Adrenal gland (tissue), 5 donors: ENCODE data around the gene RUSC2.

Source experiments
- POLR2A ChIP-seq, 2 donors: fragments of 450-650 bp; IDR thresholded peaks; one replicate each; pipeline ENCODE4 v1.6.1; 2017; ENCODE audit warnings: antibody characterized with exemption in 2 of 2, mild to moderate bottlenecking in 2 of 2, moderate library complexity in 1 of 2
- TF ChIP-seq, protein P1 (sequence below), 6 experiments: fragments of 450-650 bp in 4 of 6; fragments of 200-600 bp in 2 of 6; sonication (generic) in 1 of 6; IDR thresholded peaks; 1 replicate in 5 of 6; 2 replicates in 1 of 6; pipeline versions ENCODE4 v1.5.1 to v1.8.0; 2016 to 2021; ENCODE audit warnings: antibody characterized with exemption in 6 of 6, mild to moderate bottlenecking in 2 of 6, moderate library complexity in 1 of 6
- donor health status: DM: no; HTN: no; CAD: no.

DNA sequence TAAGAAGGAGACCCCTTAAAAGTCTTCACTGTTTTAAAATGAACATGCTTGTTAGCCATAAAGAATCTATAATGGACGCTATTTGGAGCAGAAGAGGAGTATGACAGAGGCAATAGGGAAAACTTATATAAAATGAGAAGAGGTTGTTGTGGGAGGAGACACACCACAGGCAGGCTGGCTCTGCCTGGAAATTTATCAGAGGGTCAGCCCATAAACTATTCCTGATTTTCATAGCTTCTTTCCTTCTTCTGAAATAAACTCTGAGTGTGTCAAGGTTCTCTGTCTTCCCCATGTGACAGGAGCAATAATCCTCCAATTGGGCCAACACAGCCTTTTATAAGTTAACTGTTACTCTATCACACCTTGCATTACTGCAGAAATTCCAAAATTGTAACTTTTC, 19.6 kb upstream of the RUSC2 start:
- TF ChIP-seq, protein P1, sequence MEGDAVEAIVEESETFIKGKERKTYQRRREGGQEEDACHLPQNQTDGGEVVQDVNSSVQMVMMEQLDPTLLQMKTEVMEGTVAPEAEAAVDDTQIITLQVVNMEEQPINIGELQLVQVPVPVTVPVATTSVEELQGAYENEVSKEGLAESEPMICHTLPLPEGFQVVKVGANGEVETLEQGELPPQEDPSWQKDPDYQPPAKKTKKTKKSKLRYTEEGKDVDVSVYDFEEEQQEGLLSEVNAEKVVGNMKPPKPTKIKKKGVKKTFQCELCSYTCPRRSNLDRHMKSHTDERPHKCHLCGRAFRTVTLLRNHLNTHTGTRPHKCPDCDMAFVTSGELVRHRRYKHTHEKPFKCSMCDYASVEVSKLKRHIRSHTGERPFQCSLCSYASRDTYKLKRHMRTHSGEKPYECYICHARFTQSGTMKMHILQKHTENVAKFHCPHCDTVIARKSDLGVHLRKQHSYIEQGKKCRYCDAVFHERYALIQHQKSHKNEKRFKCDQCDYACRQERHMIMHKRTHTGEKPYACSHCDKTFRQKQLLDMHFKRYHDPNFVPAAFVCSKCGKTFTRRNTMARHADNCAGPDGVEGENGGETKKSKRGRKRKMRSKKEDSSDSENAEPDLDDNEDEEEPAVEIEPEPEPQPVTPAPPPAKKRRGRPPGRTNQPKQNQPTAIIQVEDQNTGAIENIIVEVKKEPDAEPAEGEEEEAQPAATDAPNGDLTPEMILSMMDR (IDR thresholded peaks at IDR 0.05): no peak
- no peak for TF ChIP-seq POLR2A (IDR thresholded peaks at IDR 0.05)
